ENCODE measurements around the gene GHSR.

GRCh38 chr3:172394692-172395091 lies 53.6 kb downstream of the GHSR start:
- no peak for TF ChIP-seq CTCF (IDR thresholded peaks at IDR 0.05)
- no peak for TF ChIP-seq POLR2A (IDR thresholded peaks at IDR 0.05; ENCODE audit: low read depth)
- no peak for TF ChIP-seq POLR2AphosphoS5 (IDR thresholded peaks at IDR 0.05)
